ENCODE data around the gene DNAJC1.

DNAJC1 gene

GRCh38 chr10:21803374-21803773, 200.2 kb downstream of the DNAJC1 start:
- Histone ChIP-seq H3K4me2 (ENCODE audit: low read depth, low read length, poor library complexity, severe bottlenecking) (no peak overlapping the region), H3K9me2 (replicated peaks; ENCODE audit: insufficient read depth, low read length) (no peaks in the 10 kb centered on the region), H2AFZ (ENCODE audit: low read depth, low read length, severe bottlenecking) (no peak overlapping the region), H3F3A (ENCODE audit: insufficient read depth) (no peaks in the 10 kb centered on the region), H3K36me3 (ENCODE audit: low read length) (no peaks in the 10 kb centered on the region), H3K9me3 (ENCODE audit: insufficient read depth, low read length) (no peaks in the 10 kb centered on the region), H3K4me3 (ENCODE audit: insufficient read depth, low read length, poor library complexity, severe bottlenecking) (no peak overlapping the region), H3K79me2 (ENCODE audit: insufficient read depth, low read length) (no peaks in the 10 kb centered on the region), H3K27ac (ENCODE audit: low read depth, low read length) (no peak overlapping the region), H3K27me3 (ENCODE audit: low read length) (no peaks in the 10 kb centered on the region), H3K9ac (ENCODE audit: low read length) (no peak overlapping the region), H4K20me1 (ENCODE audit: low read depth, low read length) (no peaks in the 10 kb centered on the region)
- TF ChIP-seq EZH2phosphoT487 (conservative IDR thresholded peaks at IDR 0.05; ENCODE audit: low read length) (no peak), CTCF (IDR thresholded peaks at IDR 0.05; ENCODE audit: insufficient read depth, low read length, poor library complexity, severe bottlenecking) (no peak)

GRCh38 chr10:21801609-21802008, 201.9 kb downstream of the DNAJC1 start:
- Histone ChIP-seq H3K36me3 (ENCODE audit: low read length) (no peaks in the 10 kb centered on the region), H3K27ac (ENCODE audit: low read depth, low read length) (no peak overlapping the region), H4K20me1 (ENCODE audit: low read depth, low read length) (no peaks in the 10 kb centered on the region), H3K9me3 (ENCODE audit: insufficient read depth, low read length) (no peaks in the 10 kb centered on the region), H2AFZ (ENCODE audit: low read depth, low read length, severe bottlenecking) (no peak overlapping the region), H3K4me3 (ENCODE audit: insufficient read depth, low read length, poor library complexity, severe bottlenecking) (no peak overlapping the region), H3K4me2 (ENCODE audit: low read depth, low read length, poor library complexity, severe bottlenecking) (no peak overlapping the region), H3K79me2 (ENCODE audit: insufficient read depth, low read length) (no peaks in the 10 kb centered on the region), H3K9ac (ENCODE audit: low read length) (no peak overlapping the region), H3K27me3 (ENCODE audit: low read length) (no peaks in the 10 kb centered on the region), H3F3A (ENCODE audit: insufficient read depth) (no peaks in the 10 kb centered on the region), H3K9me2 (replicated peaks; ENCODE audit: insufficient read depth, low read length) (no peaks in the 10 kb centered on the region)
- TF ChIP-seq EZH2phosphoT487 (conservative IDR thresholded peaks at IDR 0.05; ENCODE audit: low read length) = no peak
- no peak for TF ChIP-seq CTCF (IDR thresholded peaks at IDR 0.05; ENCODE audit: insufficient read depth, low read length, poor library complexity, severe bottlenecking)

- no peak overlapping the region for H3K4me3 ChIP-seq (ENCODE audit: insufficient read depth, low read length, poor library complexity, severe bottlenecking)
- no peak overlapping the region for H2AFZ ChIP-seq (ENCODE audit: low read depth, low read length, severe bottlenecking)
- no peaks in the 10 kb centered on the region for H3K9me2 ChIP-seq (replicated peaks; ENCODE audit: insufficient read depth, low read length)
- no peak overlapping the region for H3K27ac ChIP-seq (ENCODE audit: low read depth, low read length)
- H3K4me2 ChIP-seq (ENCODE audit: low read depth, low read length, poor library complexity, severe bottlenecking) = no peak overlapping the region
- H4K20me1 ChIP-seq (ENCODE audit: low read depth, low read length) = no peaks in the 10 kb centered on the region
- H3K9ac ChIP-seq (ENCODE audit: low read length) = no peak overlapping the region
- H3K27me3 ChIP-seq (ENCODE audit: low read length) = no peaks in the 10 kb centered on the region
- no peaks in the 10 kb centered on the region for H3K79me2 ChIP-seq (ENCODE audit: insufficient read depth, low read length)
- TF ChIP-seq EZH2phosphoT487 (conservative IDR thresholded peaks at IDR 0.05; ENCODE audit: low read length) = no peak
- no peak for TF ChIP-seq CTCF (IDR thresholded peaks at IDR 0.05; ENCODE audit: insufficient read depth, low read length, poor library complexity, severe bottlenecking)
- no peaks in the 10 kb centered on the region for H3K9me3 ChIP-seq (ENCODE audit: insufficient read depth, low read length)
- no peaks in the 10 kb centered on the region for H3K36me3 ChIP-seq (ENCODE audit: low read length)
- H3F3A ChIP-seq (ENCODE audit: insufficient read depth) = no peaks in the 10 kb centered on the region
Observed at GRCh38 chr10:21797984-21798765, 205.4 kb downstream of the DNAJC1 start.
